Liver (tissue), 9 donors: ENCODE results near the gene FAM184A. TPM values are rescaled to one million over a fixed set of nuclear protein-coding genes. Genes with fewer than 3 reads are reported as not detected.

ENCODE experiments used
- DNase-seq: peaks from one replicate; pipeline ENCODE4 v3.0.0-alpha.2; 2017; ENCODE audit warnings: low spot score
- H3K27ac ChIP-seq, 2 donors: one replicate each; pipeline ENCODE4 v1.7.0; 2013; ENCODE audit warnings: inconsistent platforms in 2 of 2, low read length in 2 of 2, control low read depth in 1 of 2, low read depth in 1 of 2, mild to moderate bottlenecking in 1 of 2
- H3K27me3 ChIP-seq, 4 donors: one replicate each; pipeline versions ENCODE4 v1.6.1 to v1.7.0; 2013; ENCODE audit warnings: low read length in 3 of 4, inconsistent platforms in 1 of 4, mild to moderate bottlenecking in 1 of 4, moderate library complexity in 1 of 4; ENCODE audit not compliant: control insufficient read depth in 4 of 4, insufficient read depth in 4 of 4
- H3K36me3 ChIP-seq, 4 donors: one replicate each; pipeline versions ENCODE4 v1.6.1 to v1.7.0; 2013; ENCODE audit warnings: low read length in 3 of 4, mild to moderate bottlenecking in 3 of 4, low read depth in 1 of 4, moderate library complexity in 1 of 4; ENCODE audit not compliant: control insufficient read depth in 4 of 4, insufficient read depth in 3 of 4
- H3K4me1 ChIP-seq, 4 donors: one replicate each; pipeline versions ENCODE4 v1.6.1 to v1.7.0; 2013; ENCODE audit warnings: low read length in 3 of 4, mild to moderate bottlenecking in 3 of 4, moderate library complexity in 1 of 4; ENCODE audit not compliant: control insufficient read depth in 4 of 4, insufficient read depth in 4 of 4
- H3K4me3 ChIP-seq, 3 donors: one replicate each; pipeline versions ENCODE4 v1.6.1 to v1.7.0; 2013; ENCODE audit warnings: low read length in 3 of 3, control low read depth in 1 of 3, low read depth in 1 of 3, mild to moderate bottlenecking in 1 of 3
- H3K9ac ChIP-seq, 2 donors: one replicate each; pipeline ENCODE4 v1.7.0; 2013; ENCODE audit warnings: low read length in 2 of 2, mild to moderate bottlenecking in 2 of 2, moderate library complexity in 2 of 2, control low read depth in 1 of 2, low read depth in 1 of 2
- H3K9me3 ChIP-seq, 4 donors: one replicate each; pipeline versions ENCODE4 v1.6.1 to v1.7.0; 2013; ENCODE audit warnings: low read length in 3 of 4; ENCODE audit not compliant: control insufficient read depth in 4 of 4
- ATF3 ChIP-seq: IDR thresholded peaks from 2 replicates; pipeline ENCODE4 v1.6.1; 2016; ENCODE audit warnings: antibody characterized with exemption
- CTCF ChIP-seq: fragments of 150-350 bp; IDR thresholded peaks from 2 replicates; pipeline ENCODE4 v1.5.1; 2017; ENCODE audit warnings: improper control_type of control experiment, low read depth, low read length; ENCODE audit not compliant: missing input control
- EGR1 ChIP-seq, 2 donors: IDR thresholded peaks; 2 replicates each; pipeline ENCODE4 v1.6.1; 2016 to 2018; ENCODE audit warnings: antibody characterized with exemption in 2 of 2, low read depth in 2 of 2
- FOXA1 ChIP-seq: IDR thresholded peaks from 2 replicates; pipeline ENCODE4 v1.6.1; 2016; ENCODE audit warnings: antibody characterized with exemption
- FOXA2 ChIP-seq: IDR thresholded peaks from 2 replicates; pipeline ENCODE4 v1.6.1; 2016; ENCODE audit warnings: antibody characterized with exemption
- GABPA ChIP-seq, 2 donors: IDR thresholded peaks in 1 of 2; conservative IDR thresholded peaks in 1 of 2; 2 replicates each; pipeline ENCODE4 v1.6.1; 2016; ENCODE audit warnings: antibody characterized with exemption in 2 of 2, mild to moderate bottlenecking in 1 of 2, moderate library complexity in 1 of 2
- HNF4A ChIP-seq, 2 donors: conservative IDR thresholded peaks; 2 replicates each; pipeline ENCODE4 v1.6.1; 2016; ENCODE audit warnings: antibody characterized with exemption in 2 of 2, mild to moderate bottlenecking in 2 of 2
- HNF4G ChIP-seq: IDR thresholded peaks from 2 replicates; pipeline ENCODE4 v1.6.1; 2016; ENCODE audit warnings: antibody characterized with exemption
- JUND ChIP-seq, 2 donors: IDR thresholded peaks; 2 replicates each; pipeline ENCODE4 v1.6.1; 2016; ENCODE audit warnings: antibody characterized with exemption in 2 of 2
- MAX ChIP-seq: IDR thresholded peaks from 2 replicates; pipeline ENCODE4 v1.6.1; 2016; ENCODE audit warnings: antibody characterized with exemption
- NR2F2 ChIP-seq: IDR thresholded peaks from 2 replicates; pipeline ENCODE4 v1.6.1; 2016; ENCODE audit warnings: antibody characterized with exemption
- RAD21 ChIP-seq, 2 donors: IDR thresholded peaks; 2 replicates each; pipeline ENCODE4 v1.6.1; 2016; ENCODE audit warnings: antibody characterized with exemption in 2 of 2, mild to moderate bottlenecking in 2 of 2
- REST ChIP-seq: IDR thresholded peaks from 2 replicates; pipeline ENCODE4 v1.6.1; 2016; ENCODE audit warnings: antibody characterized with exemption, mild to moderate bottlenecking
- RXRA ChIP-seq, 2 donors: IDR thresholded peaks; 2 replicates each; pipeline ENCODE4 v1.6.1; 2017 to 2018; ENCODE audit warnings: antibody characterized with exemption in 2 of 2, mild to moderate bottlenecking in 1 of 2
- SP1 ChIP-seq: IDR thresholded peaks from 2 replicates; pipeline ENCODE4 v1.6.1; 2018; ENCODE audit warnings: antibody characterized with exemption, mild to moderate bottlenecking
- TAF1 ChIP-seq: conservative IDR thresholded peaks from 2 replicates; pipeline ENCODE4 v1.6.1; 2016; ENCODE audit warnings: antibody characterized with exemption, mild to moderate bottlenecking
- YY1 ChIP-seq: IDR thresholded peaks from 2 replicates; pipeline ENCODE4 v1.6.1; 2016; ENCODE audit warnings: antibody characterized with exemption, mild to moderate bottlenecking
- ZBTB33 ChIP-seq: IDR thresholded peaks from 2 replicates; pipeline ENCODE4 v1.6.1; 2016; ENCODE audit warnings: antibody characterized with exemption
- WGBS: extraction: QIAGEN DNeasy Blood & Tissue Kit; methylation state at CpG from one replicate; pipeline ENCODE4 v1.1.7; 2013; 5-methylcytosine and 5-hydroxymethylcytosine counted together
- polyA plus RNA-seq, 2 donors: library from polyadenylated mRNA; stranded (reverse) in 1 of 2; unstranded in 1 of 2; fragments of 200-250 nt in 1 of 2; fragments of >200 nt in 1 of 2; fragmentation: Nextera tagmentation in 1 of 2; extraction: Ambion mirVana in 1 of 2; gene quantifications; one replicate each; pipeline versions ENCODE4 v1.2.1 to v1.2.3, GENCODE V29; 2013 to 2015
- total RNA-seq, 2 donors: library from RNA; depleted of rRNA; stranded (reverse); fragments of >200 nt; gene quantifications; one replicate each; pipeline ENCODE4 v1.2.3, GENCODE V29; 2014
- donor health status: healthy.
- donor health status: healthy.
- donor health status: healthy.
- donor health status: healthy.
- donor health status: healthy.

The FAM184A gene
- total and polyA plus RNA-seq, 4 donors, result 1.0 to 7.4 (median 4.0) TPM

GRCh38 chr6:119027465-119027864, 51.0 kb downstream of the FAM184A start (continued):
- no peak for TF ChIP-seq REST
- no peak for TF ChIP-seq HNF4A (conservative IDR thresholded peaks at IDR 0.05)
- no peak for TF ChIP-seq YY1
- TF ChIP-seq NR2F2, result no peak
- no peak for TF ChIP-seq TAF1
- no peak for TF ChIP-seq FOXA2
- TF ChIP-seq HNF4G, result no peak

GRCh38 chr6:119026822-119027221, 51.6 kb downstream of the FAM184A start:
- TF ChIP-seq HNF4A (conservative IDR thresholded peaks at IDR 0.05) (no peak), TAF1 (no peak), ATF3 (no peak), MAX (no peak), JUND (IDR thresholded peaks at IDR 0.05) (no peak), RAD21 (IDR thresholded peaks at IDR 0.05) (no peak), CTCF (no peak), NR2F2 (no peak), RXRA (IDR thresholded peaks at IDR 0.05) (no peak), SP1 (no peak), GABPA (IDR thresholded peaks at IDR 0.05 in 1 of 2, conservative IDR thresholded peaks at IDR 0.05 in 1 of 2) (no peak), REST (no peak), YY1 (no peak), FOXA2 (no peak), ZBTB33 (no peak), HNF4G (no peak), FOXA1 (no peak), EGR1 (IDR thresholded peaks at IDR 0.05; ENCODE audit: low read depth in 2 of 2) (no peak)
- Histone ChIP-seq H3K27me3 (no peaks in the 10 kb centered on the region), H3K27ac (no peak overlapping the region), H3K9me3 (no peaks in the 10 kb centered on the region), H3K4me3 (no peak overlapping the region), H3K36me3 (peaks cover 0 to 1% (median 0%) of the 10 kb centered on the region in 4 donors), H3K4me1 (no peaks in the 10 kb centered on the region), H3K9ac (no peak overlapping the region)
- no peak for DNase-seq
- 90% methylated on average over 3 of the region's 3 CpGs for WGBS
